Hypothalamus (tissue), 51 donors: ENCODE results near the gene NLRC3.

Experiments
- DNase-seq, 51 donors: peaks; one replicate each; lab custom pipeline; 2025; lab: John Stamatoyannopoulos, UW

The NLRC3 gene

DNA sequence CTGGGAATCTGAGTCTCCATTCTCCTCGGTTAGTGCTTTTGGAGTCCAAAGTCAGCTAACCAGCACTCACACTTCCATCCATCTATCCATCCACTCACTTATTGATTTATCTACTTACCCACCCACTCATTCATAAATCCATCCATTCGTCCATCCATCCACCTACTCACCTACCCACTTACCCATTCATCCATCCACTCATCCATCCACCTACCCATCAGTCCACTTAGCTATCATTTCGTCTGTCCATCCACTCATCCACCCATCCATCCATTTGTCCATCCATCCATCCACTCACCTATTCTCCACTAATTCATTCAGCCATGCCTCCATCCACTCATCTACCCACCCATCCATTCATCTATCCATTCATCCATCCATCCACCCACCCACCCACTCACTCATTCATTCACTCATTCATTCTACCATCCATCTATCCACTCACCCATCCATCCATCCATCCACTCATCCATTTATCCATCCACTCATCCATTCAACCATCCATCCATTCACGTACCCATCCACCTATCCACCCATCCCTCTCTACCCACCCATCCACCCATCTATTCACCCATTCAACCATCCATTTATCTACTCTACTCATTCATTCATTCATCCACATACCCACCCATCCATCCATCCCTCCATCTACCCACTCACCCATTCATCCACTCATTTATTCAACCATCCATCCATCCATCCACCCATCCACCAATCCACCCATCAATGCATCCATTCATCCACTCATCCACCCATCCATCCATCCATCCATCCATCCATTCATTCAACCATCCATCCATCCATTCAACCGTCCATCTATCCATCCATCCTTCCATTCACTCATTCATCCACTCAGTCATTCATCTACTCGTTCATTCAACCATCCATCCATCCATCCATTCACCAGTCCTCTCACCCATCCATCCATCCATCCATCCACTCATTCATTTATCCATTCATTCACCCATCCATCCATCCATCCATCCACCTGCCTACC, 26.1 kb downstream of the NLRC3 start:
- no peak for DNase-seq

DNA sequence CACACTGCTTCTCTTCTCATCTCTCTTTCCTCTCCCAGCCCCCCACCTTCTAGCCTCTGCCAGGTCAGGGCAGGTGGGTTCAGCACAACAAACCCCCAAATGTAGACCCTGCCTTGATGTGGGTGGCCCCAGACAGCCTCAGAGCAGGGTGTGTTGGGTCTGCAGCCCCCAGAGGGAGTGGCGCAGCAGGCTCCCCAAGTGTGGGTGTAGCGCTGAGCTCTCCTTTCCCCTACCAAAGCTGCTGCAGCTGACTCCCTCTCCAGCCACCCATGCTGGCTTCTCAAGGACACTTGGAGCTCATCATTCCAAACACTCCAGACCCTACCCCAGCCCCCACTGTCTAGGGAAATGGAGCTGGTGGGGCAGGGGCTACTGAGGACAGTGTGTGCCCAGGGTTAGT, 27.3 kb downstream of the NLRC3 start:
- DNase-seq, result no peak

- DNase-seq, result no peak
These were observed 28.3 kb downstream of the NLRC3 start for GRCh38 chr16:3548859-3549258.

- no peak for DNase-seq
These were observed 28.8 kb downstream of the NLRC3 start for GRCh38 chr16:3548445-3548844.

DNA sequence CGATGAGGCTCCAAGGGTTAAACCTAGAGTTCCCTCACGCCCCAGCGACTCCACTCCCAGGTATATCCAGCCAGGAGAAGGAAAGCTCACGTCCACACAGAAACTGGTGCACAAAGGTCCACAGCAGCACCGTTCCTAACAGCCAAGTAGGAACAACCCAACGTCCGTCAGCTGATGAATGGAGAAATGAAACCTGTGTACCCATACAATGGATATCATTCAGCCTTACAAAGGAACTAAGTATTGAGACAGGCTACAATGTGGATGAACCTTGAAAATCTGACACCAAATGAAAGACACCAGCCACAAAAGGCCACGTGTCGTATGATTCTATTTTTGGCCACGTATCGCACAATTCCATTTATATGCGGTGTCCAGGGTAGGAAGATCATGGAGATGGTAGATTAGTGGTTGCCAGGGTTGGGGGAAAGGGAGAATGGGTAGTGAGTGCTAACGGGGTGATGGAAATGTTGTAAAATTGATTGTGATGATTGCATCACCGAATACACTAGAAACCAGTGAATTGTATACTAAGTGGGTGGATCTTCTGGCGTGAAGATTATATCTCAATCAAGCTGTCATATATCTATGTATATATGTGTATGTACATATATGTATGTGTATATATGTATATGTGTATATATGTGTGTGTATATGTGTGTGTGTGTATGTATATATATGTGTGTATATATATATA, 30.1 kb downstream of the NLRC3 start:
- DNase-seq, result no peak

DNA sequence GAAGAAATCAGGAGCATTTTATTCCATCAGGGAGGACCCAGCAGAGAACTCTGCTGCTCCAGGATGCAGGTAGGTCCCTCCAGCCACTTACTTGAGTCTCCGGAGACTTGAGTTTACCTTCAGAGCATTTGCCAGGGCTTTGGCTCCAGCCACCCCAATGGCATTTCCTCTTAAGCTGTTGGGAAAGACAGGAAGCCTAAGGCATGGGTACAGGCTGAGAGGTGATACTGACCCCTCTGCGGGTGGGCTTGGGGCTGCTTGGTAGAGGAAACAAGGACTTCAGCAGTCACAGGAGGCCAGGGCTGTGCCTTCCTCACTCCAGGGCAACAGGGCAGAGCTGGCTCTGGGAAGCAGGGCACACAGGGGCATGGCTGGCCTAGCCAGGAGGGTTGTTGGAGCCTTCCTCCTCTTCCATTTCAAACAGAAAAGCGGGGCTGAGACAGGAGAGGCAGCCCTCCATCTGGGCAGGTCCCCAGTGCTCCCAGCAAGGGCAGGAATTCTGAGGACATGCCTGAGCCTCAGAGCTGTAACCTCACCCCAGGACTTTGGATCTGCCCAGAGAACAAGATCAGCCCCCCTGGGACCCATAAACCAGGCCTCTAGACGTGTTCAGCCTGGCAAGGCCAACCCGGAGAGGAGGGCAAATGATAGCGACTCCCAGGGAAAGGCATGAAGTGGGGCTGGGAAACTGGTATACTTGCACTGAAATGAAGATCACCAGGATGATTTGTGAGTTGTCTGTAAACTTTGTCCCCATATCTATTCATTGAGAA, 34.4 kb downstream of the NLRC3 start:
- no peak for DNase-seq

- DNase-seq, result no peak
These were observed 35.6 kb downstream of the NLRC3 start for GRCh38 chr16:3541527-3542155.

DNA sequence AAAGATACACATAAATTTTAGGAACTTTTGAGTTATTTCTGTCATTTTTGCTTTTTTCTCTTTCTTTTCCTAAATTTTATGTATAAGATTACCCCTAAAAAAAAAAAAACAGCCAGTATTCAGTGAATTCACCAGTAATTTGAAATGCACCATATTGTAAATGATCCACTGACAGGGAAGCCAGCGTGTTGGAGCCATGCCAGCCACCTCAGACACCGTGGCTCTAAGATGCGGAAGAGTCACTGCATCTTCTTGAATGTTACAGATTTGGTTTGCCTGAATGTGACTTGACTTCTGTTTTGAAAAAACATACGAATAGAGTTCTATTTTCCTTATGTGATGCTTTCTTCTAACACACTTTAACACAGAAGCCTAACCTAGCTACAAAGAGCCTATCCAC, 39.0 kb downstream of the NLRC3 start:
- DNase-seq, result no peak

- peak in 15 of 51 donors; percentile 3 to 52 (median 11) for DNase-seq
These were observed 40.4 kb downstream of the NLRC3 start for GRCh38 chr16:3536851-3537250.

DNA sequence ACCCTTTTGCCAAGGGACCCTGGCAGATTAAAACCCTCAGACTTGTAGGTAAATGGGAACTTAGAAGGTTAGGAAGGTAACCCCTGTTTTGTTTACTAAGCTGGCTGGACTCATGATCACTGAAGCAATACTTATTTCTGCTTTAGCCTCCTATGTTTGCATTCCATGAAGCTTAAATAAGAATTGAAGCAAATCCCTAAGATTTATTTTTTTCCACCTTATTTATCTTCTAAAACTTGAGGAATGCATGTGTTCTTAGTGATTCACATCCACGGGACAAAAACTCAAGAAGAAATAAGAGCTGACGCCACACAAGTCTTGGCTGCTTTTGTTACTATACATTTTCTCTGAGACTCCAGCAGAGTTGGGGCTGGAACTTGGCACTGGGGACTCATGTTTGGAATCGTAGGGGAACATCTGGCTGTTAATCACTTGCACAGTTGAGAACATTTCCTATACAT, 40.9 kb downstream of the NLRC3 start:
- no peak for DNase-seq

- DNase-seq, result no peak
These were observed 43.1 kb downstream of the NLRC3 start for GRCh38 chr16:3534126-3534525.

DNA sequence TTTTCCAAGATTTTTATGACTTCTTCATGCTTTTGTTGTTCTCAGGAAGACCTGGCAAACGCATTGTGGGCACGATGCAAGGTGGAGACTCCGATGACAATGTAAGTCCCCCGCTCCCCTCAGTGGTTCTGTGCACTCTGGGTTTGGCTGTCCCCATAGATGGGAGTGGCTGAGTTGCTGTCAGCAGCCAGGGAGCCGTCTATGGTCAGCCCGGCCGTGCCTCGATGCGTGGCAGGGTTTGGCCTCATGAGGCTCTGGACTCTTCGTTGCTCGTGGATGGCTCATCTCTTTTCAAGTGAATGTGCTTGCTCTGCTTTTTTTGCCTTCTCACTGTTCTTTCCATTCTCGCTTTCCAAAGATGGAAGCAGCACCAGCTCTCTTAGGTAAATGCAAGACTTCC, 44.5 kb downstream of the NLRC3 start:
- no peak for DNase-seq

DNA sequence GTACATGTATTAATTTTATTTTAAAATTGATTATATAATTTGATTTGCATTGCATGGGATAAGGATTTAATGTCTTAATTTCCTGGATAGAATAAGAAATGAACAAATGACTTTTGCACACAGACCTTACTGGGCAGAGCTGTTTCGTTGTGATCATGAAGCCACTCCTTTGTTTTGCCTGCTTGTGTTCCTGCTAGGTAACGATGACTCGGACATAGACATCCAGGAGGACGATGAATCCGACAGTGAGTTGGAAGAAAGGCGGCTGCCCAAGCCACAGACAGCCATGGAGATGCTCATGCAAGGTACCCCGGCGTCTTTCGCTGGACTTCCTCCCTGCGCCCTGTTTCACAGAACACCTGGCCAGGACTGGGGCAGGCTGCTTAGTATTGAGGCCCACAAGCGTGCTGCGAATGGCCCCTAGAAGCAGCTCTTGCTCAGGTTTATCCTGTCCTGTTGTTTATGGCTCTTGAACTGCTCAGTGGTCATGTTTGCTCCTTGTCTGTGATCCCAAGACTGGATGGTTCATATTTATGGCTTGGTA, 46.8 kb downstream of the NLRC3 start:
- no peak for DNase-seq

- DNase-seq, result no peak
These were observed 48.0 kb downstream of the NLRC3 start for GRCh38 chr16:3529175-3529574.

GRCh38 chr16:3528406-3528805, 48.8 kb downstream of the NLRC3 start:
- DNase-seq, result no peak

DNA sequence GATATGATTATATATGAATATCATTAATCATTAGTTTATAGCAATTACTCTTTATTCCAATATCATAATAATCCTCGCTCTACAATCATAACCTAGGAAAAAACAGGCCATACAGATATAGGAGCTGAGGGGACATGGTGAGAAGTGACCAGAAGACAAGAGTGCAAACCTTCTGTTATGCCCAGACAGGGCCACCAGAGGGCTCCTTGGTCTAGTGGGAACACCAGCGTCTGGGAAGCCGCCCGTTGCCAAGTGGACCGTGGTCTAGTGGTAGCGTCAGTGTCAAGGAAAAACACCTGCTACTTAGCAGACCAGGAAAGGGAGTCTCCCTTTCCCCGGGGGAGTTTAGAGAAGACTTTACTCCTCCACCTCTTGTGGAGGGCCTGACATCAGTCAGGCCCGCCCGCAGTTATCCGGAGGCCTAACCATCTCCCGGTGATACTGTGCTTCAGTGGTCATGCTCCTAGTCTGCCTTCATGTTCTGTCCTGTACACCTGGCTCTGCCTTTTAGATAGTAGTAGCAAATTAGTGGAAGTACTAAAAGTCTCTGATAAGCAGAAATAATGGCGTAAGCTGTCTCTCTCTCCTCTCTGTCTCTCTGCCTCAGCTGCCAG, 49.9 kb downstream of the NLRC3 start:
- DNase-seq, result peak in 40 of 51 donors; percentile 3 to 80 (median 48)

DNA sequence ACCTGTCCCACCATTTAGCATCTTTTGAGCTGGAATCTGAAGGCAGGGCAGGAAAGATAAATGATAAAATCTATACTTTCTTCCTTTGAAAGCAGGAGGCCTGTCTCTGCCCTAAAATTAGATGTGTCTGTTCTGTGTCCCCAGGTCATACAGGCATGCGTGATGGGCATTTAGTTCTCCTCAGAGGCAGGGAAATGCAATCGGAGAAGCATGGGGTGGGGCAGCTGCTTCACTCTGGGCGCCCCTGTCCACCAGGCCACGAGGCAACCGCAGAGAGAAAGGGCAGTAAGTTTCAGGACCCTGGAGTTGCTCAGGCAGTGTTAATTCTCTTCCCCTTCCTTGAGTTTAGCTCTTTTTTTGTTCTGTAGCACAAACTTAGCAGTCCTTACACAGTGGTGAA, 51.3 kb downstream of the NLRC3 start:
- no peak for DNase-seq

DNA sequence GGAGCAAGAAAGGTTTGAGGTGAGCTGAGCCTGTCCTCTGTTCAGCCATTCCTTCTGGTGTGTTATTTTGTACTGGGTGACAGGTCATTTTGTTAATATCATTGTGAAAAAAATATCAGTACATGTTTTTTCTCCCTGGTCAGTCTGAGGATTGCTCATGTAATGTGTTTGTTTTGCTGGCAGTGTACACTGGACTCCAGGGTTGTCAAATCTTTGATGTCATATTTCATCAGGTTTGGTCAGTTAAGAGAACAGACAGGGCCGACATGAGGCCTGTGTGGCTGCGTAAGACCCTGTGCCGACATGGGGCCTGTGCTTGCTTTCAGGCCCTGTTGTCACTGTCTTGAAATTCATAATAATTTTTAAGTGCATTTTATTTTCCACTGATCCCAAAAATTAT, 53.9 kb downstream of the NLRC3 start:
- DNase-seq, result no peak

- no peak for DNase-seq
These were observed 56.4 kb downstream of the NLRC3 start for GRCh38 chr16:3520841-3521240.

GRCh38 chr16:3520413-3520812, 56.8 kb downstream of the NLRC3 start:
- no peak for DNase-seq
